Transverse colon (tissue), 4 donors: ENCODE measurements around the gene FBXO30.

Experiments
- POLR2A ChIP-seq: fragments of 450-650 bp; IDR thresholded peaks from one replicate; pipeline ENCODE4 v1.6.1; 2016; ENCODE audit warnings: antibody characterized with exemption, mild to moderate bottlenecking, moderate library complexity
- POLR2AphosphoS5 ChIP-seq, 3 donors: sonication (generic); formaldehyde crosslinking; IDR thresholded peaks; one replicate each; pipeline ENCODE4 v1.6.1; 2016; ENCODE audit warnings: antibody characterized with exemption in 3 of 3
- TF ChIP-seq, protein P1 (sequence below), 5 experiments: fragments of 200-600 bp in 3 of 5; fragments of 450-650 bp in 2 of 5; sonication (generic) in 3 of 5; IDR thresholded peaks; 1 replicate in 2 of 5; 2 replicates in 3 of 5; pipeline ENCODE4 v1.5.1; 2016 to 2017; ENCODE audit warnings: antibody characterized with exemption in 5 of 5, inconsistent platforms in 3 of 5, mild to moderate bottlenecking in 2 of 5, moderate library complexity in 1 of 5

DNA sequence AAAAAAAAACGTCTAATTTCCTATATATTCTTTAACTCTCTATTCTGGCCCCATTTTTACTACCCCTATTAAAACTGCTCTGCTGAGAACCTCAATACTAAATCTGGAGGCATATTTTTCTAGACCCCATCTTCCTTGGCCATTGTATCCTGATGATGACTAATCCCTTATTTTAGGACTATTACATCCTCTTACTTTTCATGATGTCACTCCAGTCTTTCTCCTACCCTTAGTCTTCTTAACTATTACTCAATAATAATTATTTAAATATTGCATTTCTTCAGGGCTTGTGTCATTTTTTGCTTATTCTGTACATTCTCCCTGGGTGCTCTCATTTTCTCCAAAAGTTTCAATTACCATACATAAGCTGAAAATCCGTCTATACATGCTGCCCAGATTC lies 6.4 kb downstream of the FBXO30 start:
- TF ChIP-seq, protein P1, sequence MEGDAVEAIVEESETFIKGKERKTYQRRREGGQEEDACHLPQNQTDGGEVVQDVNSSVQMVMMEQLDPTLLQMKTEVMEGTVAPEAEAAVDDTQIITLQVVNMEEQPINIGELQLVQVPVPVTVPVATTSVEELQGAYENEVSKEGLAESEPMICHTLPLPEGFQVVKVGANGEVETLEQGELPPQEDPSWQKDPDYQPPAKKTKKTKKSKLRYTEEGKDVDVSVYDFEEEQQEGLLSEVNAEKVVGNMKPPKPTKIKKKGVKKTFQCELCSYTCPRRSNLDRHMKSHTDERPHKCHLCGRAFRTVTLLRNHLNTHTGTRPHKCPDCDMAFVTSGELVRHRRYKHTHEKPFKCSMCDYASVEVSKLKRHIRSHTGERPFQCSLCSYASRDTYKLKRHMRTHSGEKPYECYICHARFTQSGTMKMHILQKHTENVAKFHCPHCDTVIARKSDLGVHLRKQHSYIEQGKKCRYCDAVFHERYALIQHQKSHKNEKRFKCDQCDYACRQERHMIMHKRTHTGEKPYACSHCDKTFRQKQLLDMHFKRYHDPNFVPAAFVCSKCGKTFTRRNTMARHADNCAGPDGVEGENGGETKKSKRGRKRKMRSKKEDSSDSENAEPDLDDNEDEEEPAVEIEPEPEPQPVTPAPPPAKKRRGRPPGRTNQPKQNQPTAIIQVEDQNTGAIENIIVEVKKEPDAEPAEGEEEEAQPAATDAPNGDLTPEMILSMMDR (IDR thresholded peaks at IDR 0.05), result no peak
- TF ChIP-seq POLR2A, result no peak
- no peak for TF ChIP-seq POLR2AphosphoS5 (IDR thresholded peaks at IDR 0.05)
